ENCODE measurements around the gene RNF183.
A peak's percentile ranks its signal among the peaks of the same experiment; 100 is the strongest.

Gene RNF183

GRCh38 chr9:113349445-113350094 is 46.4 kb upstream of the RNF183 start, which contains the start of gene BSPRY:
Gene BSPRY (plus strand): TSS chr9:113349541. CDS start chr9:113349580, 39 bp downstream.
- H3K4me3 ChIP-seq (replicated peaks; ENCODE audit: low read depth, low read length) = peak within 1 kb of the TSS; percentile 47
- no peak for TF ChIP-seq CTCF (IDR thresholded peaks at IDR 0.05; ENCODE audit: insufficient read depth, low read length, poor library complexity, severe bottlenecking)
- DNase-seq (ENCODE audit: extremely low read depth, insufficient read length) = peak; percentile 56
- no peaks in the 10 kb centered on the region; the same call in 1 of the 2 replicates for H3K27me3 ChIP-seq (replicated peaks; ENCODE audit: control insufficient read depth, insufficient read depth, low read length)
- H3K36me3 ChIP-seq (ENCODE audit: control insufficient read depth, insufficient read depth, low read length) = no peaks in the 10 kb centered on the region

GRCh38 chr9:113349066-113349444 is 45.9 kb upstream of the RNF183 start:
- no peak for DNase-seq (ENCODE audit: extremely low read depth, insufficient read length)
- Histone ChIP-seq H3K27me3 (replicated peaks; ENCODE audit: control insufficient read depth, insufficient read depth, low read length) (no peaks in the 10 kb centered on the region; the same call in 1 of the 2 replicates), H3K4me3 (replicated peaks; ENCODE audit: low read depth, low read length) (no peak overlapping the region), H3K36me3 (ENCODE audit: control insufficient read depth, insufficient read depth, low read length) (no peaks in the 10 kb centered on the region)
- no peak for TF ChIP-seq CTCF (IDR thresholded peaks at IDR 0.05; ENCODE audit: insufficient read depth, low read length, poor library complexity, severe bottlenecking)

GRCh38 chr9:113348437-113348836 is 45.3 kb upstream of the RNF183 start:
- H3K36me3 ChIP-seq (ENCODE audit: control insufficient read depth, insufficient read depth, low read length) = no peaks in the 10 kb centered on the region
- H3K4me3 ChIP-seq (replicated peaks; ENCODE audit: low read depth, low read length) = no peak overlapping the region
- DNase-seq (ENCODE audit: extremely low read depth, insufficient read length) = no peak
- no peak for TF ChIP-seq CTCF (IDR thresholded peaks at IDR 0.05; ENCODE audit: insufficient read depth, low read length, poor library complexity, severe bottlenecking)
- H3K27me3 ChIP-seq (replicated peaks; ENCODE audit: control insufficient read depth, insufficient read depth, low read length) = no peaks in the 10 kb centered on the region; the same call in 1 of the 2 replicates

- no peak for TF ChIP-seq CTCF (IDR thresholded peaks at IDR 0.05; ENCODE audit: insufficient read depth, low read length, poor library complexity, severe bottlenecking)
- H3K36me3 ChIP-seq (ENCODE audit: control insufficient read depth, insufficient read depth, low read length) = no peaks in the 10 kb centered on the region
- no peaks in the 10 kb centered on the region; the same call in 1 of the 2 replicates for H3K27me3 ChIP-seq (replicated peaks; ENCODE audit: control insufficient read depth, insufficient read depth, low read length)
- DNase-seq (ENCODE audit: extremely low read depth, insufficient read length) = no peak
- no peak overlapping the region for H3K4me3 ChIP-seq (replicated peaks; ENCODE audit: low read depth, low read length)
Observed at GRCh38 chr9:113345671-113346070, 42.5 kb upstream of the RNF183 start.

- DNase-seq (ENCODE audit: extremely low read depth, insufficient read length) = no peak
Observed at GRCh38 chr9:113345190-113345589, 42.0 kb upstream of the RNF183 start.

More at GRCh38 chr9:113345190-113345589, 42.0 kb upstream of the RNF183 start:
- no peaks in the 10 kb centered on the region for H3K36me3 ChIP-seq (ENCODE audit: control insufficient read depth, insufficient read depth, low read length)
- TF ChIP-seq CTCF (IDR thresholded peaks at IDR 0.05; ENCODE audit: insufficient read depth, low read length, poor library complexity, severe bottlenecking) = no peak
- no peaks in the 10 kb centered on the region; the same call in 1 of the 2 replicates for H3K27me3 ChIP-seq (replicated peaks; ENCODE audit: control insufficient read depth, insufficient read depth, low read length)
- no peak overlapping the region for H3K4me3 ChIP-seq (replicated peaks; ENCODE audit: low read depth, low read length)
